Renal pelvis (tissue), 4 donors: ENCODE data around the gene MAP3K14. TPM values are rescaled to one million over a fixed set of nuclear protein-coding genes. Genes with fewer than 3 reads are reported as not detected.

Experiments
- DNase-seq: peaks from one replicate; pipeline ENCODE4 v3.0.0-alpha.2; 2013
- polyA plus RNA-seq, 3 donors: library from polyadenylated mRNA; unstranded; fragments of 120-200 nt; gene quantifications; one replicate each; pipeline ENCODE4 v1.2.1, GENCODE V29; 2013; ENCODE audit not compliant: insufficient read length in 3 of 3

The MAP3K14 gene
- polyA plus RNA-seq, 3 donors, result 5.7 to 7.3 (median 7.3) TPM

- no peak for DNase-seq
Measured at GRCh38 chr17:45284176-45285140, 32.4 kb downstream of the MAP3K14 start.

- no peak for DNase-seq
Measured at GRCh38 chr17:45283711-45284110, 33.1 kb downstream of the MAP3K14 start.

GRCh38 chr17:45282683-45283644 is 33.9 kb downstream of the MAP3K14 start:
- no peak for DNase-seq

DNA sequence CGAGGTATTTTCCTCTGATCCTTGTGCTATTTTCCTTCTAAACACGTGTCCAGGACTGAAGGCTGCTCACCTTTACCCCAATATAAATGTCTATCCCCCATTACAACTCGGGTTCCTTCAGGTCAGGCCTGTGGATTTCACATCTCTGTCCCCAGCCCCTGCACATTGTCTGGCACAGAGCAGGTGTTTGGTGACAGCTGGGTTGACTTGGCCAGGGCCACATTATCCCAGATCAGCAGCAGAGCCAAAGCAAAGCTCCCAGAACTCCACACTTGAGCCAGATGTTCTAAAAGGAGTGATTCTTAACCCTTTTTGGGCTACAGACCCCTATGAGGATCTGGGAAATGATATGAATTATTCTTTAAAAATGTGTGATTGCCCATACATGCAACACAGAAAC is 36.9 kb downstream of the MAP3K14 start:
- DNase-seq, result no peak

- DNase-seq, result no peak
Measured at GRCh38 chr17:45277992-45278391, 38.8 kb downstream of the MAP3K14 start.

DNA sequence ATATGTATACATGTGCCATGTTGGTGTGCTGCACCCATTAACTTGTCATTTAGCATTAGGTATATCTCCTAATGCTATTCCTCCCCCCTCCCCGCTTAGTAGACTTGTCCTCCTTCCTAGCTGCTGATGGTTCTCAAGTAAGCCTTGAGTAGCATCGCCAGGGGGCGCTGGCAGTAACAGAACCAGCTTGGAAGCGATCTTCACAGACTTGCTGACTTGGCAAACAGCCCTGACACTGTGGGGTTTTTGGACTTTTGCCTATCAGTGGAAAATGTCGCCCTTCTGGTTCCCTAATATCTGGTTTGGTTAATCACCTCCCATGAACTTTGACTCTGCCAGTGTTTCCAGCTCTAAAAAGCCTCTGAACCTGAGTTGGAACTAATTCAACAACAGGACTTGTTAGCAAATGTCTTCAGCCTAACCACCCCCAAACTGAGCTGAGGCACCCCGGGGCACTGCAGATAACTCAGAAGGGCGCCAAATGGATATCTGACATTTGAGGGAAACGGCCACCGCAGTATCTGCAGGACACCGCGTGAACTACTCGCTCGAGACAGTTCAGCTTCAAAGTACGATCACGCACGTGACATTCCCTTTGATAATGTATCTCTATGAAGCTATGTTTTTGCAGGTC is 39.5 kb downstream of the MAP3K14 start:
- peak; percentile 90 for DNase-seq

DNA sequence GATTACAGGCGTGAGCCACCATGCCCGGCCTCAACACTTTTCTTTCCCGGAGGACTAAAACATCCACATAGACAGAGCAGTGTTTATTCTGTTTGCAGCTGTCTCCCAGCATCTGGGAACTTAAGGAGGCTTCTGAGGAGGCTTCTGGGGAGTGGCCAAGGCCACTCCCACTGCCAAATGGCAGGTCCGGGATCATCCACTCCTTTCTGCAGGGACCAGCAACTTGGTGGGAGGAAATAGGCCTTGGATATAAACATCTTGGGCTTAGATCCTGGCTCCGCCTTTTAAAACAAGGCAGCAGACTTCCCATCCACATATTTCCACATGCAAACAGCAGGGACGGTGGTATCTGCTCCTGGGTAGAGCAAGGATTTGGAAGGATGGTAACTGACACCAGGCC is 40.8 kb downstream of the MAP3K14 start:
- DNase-seq, result no peak

DNA sequence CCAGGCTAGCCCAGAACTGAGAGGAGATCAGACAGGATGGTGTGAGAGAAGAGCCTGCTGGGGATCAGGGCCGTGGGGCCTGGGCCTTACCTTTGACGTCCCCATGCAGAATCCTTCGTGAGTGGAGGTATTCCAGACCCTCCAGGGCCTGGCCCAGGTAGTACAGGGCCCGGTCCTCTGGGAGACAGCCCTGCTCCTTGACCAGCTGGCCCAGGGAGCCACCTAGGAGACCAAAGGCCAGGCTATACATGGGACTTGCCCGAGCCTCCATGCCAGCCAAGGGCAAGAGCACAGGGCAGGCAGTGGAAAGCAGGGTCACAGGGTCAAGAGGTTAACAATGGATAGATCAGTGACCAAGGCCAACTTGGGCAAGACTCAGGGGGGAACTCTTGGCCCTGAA is 42.8 kb downstream of the MAP3K14 start:
- no peak for DNase-seq

DNA sequence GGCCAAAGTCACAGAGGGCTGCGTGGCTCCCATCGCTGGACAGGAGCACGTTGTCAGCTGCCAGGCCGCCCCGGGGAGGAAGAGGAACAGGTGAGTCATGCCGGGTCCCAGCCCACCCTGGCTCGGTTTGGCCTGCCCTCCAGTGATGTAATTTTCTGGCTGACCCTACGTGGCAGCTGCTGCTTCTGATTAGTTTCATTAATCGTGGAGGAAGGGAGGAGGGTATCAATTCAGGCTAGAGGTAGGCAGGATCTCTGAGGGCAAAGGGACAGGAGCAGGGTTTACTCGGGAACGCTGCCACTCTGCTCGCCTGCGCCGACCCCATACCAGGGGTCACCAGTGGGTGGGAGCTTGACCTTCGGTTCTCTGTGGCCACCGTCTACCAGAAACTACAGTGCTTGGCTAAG is 43.3 kb downstream of the MAP3K14 start:
- DNase-seq, result no peak

DNA sequence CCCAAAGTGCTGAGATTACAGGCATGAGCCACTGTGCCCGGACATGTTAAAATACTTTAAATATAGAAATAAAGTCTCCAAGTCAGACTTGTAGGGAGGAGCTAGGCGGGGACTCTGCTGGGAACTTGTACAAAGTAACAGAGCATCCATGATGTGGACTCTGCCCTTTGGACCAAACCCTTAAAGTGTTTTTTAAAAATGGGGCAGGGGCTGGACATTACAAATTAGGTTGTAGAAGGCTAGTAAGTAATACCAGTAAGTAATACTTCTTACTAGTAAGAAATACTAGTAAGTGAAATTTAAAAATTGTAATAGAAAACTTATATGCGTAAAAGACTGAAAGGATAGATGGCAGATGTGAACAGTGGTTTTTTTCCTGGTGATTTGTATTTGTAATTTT is 45.2 kb downstream of the MAP3K14 start:
- no peak for DNase-seq

DNA sequence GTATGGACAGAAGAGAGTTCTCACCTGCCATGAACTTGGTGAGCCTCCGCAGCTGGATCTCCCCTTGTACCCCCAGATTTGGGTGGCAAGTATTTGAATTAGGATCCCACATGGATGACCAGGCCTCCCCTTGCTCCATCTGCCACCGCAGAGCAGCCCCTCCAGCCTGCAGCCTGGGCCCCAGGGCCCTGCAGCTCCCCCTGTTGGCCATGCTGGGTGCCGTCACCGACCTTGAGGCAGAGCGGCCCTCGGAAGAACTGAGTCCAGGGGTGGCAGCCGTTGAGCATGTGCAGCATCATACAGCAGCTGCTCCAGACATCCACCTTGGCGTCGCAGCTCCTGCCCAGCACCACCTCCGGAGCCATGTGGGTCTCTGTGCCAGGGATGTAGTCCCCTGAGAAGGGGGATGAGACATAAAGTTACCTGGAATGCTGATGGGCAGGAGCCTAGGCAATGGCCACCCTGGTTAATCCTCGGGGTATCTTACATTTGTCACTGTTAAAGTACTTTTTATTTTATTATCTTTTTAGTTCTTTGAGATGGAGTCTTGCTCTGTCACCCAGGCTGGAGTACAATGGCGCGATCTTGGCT is 45.9 kb downstream of the MAP3K14 start:
- no peak for DNase-seq

DNA sequence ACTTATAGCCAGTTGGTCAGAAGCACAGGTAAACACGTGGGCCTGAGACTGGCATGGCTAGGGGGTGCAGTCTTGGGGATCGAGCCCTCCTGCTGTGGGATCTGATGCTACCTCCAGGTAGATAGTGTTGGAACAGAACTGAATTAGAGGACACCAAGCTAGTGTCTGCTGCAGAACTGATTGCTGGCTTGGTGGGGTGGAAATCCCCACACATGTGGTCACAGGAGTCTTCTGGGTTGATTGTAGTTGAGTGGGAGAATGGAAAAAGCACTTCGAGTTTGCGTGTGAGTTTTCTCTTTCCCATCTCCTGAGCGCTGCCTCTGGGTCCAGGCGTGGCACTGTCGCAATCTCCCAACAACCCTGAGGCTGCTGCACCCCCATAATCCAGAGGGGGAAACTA is 46.9 kb downstream of the MAP3K14 start:
- DNase-seq, result no peak

DNA sequence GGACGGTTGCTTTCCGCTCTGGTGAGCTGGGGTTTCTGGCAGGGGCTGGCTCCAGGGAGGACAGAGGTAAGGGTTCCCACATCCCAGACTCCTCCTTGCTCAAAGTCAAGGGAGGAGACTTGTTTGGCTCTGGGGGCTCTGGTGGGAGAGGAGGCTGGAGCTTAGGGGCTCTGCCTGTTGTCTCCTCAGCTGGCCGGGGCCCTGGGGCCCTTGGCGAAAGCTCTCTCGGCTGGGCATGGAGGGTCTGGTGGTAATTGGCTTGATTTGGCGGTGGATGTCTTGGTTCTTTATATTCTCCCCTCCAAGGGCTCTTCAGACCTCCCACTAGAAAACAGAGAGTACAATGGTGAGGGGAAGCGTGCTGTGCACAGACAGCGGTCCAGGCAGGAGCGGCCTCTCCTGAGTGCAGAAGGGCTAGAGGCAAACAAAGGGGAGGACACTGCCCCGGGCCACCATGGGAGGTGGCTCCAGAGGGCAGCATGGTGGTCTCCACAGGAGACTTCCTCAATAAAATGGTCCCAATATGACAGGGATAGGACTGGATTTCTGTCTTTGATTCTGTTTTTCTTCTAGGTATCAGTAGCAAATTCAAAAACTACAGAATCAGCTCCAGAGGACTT is 49.3 kb downstream of the MAP3K14 start:
- no peak for DNase-seq

- DNase-seq, result no peak
Measured at GRCh38 chr17:45266372-45266926, 50.4 kb downstream of the MAP3K14 start.

GRCh38 chr17:45265821-45266220 is 51.0 kb downstream of the MAP3K14 start:
- DNase-seq, result no peak

DNA sequence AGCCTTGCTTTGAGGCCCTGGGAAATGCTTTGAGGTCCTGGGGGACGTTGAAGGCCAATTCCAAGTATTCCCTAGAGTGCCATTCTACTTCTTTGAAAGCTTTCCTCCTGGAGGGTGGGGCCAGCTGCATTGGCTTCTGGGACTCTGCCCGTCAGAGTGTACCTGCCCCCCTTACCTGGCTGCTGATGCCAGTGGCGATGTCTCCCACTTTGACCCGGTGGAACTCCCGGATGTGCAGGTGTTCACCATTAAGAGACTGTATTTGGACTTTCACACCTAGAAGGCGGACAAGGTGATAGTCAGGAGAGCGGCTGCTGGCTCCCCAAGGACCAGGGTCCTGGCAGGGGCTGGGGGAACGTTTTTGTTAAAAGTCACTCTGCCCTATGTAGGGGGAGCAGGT is 51.8 kb downstream of the MAP3K14 start:
- no peak for DNase-seq

DNA sequence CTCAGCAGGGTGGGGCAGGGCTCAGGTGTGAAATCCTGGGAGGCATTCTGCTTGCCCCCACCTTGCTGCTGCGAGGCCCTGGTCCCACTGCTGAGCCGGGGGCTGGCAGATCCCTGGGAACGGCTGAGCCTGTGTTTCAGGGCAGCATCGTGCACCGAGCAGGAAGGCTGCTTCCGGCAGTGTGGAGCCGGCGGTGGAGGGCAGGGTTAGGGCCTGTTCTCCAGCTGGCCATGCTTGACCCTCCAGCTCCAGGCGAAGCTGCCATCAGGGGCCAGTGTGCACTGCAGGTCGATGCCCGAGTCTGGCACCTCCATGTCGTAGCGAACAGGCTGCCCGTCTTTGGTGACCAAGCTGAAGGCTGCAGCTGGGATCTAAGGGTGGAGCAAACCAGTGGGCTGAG is 52.4 kb downstream of the MAP3K14 start:
- DNase-seq, result no peak

- DNase-seq, result no peak
Measured at GRCh38 chr17:45263477-45263860, 53.4 kb downstream of the MAP3K14 start.

DNA sequence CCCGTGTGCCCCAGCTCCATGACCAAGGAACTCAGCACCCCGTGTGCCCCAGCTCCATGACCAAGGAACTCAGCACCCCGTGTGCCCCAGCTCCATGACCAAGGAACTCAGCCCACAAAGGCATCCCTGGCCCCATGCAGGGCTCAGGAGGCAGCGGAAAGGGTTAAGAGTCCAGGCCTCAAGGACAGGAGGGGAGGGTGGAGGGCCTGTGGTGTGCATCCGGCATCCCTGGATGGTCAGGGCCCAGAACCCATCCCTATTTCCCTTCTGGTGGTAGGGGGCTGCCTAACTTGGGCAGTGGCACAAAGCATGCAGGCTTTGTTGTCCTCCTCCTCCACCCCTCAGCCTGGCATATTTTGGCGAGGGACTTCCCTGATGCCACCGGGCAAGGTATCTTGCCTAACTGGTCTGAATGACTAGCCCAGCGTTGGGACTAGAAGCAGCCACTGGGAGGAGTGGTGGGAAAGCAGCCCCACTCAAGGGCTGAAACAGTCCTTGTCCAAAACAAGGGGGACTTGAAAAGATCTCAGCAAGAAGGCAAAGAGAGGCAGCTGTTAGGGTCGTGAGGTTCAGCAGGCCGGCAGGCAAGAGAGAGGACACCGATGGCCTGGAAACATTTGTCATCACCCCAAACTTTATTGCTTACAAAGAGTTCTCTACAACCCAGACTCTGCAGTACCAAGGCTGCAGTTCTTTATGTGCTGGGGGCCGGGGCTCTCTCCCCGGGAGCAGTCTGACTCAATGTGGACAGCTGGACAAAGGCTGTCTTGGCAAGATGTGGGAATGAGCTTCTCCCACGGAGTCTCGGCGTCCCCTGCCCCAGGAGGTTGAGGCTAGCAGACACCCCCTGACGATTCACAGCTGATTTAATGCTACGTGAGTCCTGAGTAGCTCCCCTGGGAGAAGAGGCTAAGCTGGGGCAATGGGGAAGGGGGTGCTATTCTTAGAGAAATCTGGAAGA is 54.0 kb downstream of the MAP3K14 start:
- DNase-seq, result peak; percentile 31
